PC-3 (cell line): Measurements from ENCODE around the gene AGO4. TPM values are rescaled to one million over a fixed set of nuclear protein-coding genes. Genes with fewer than 3 reads are reported as not detected.
"Not testable (repeated sequence)": the region's sequence is repeated elsewhere in the genome, so short reads cannot be mapped to it uniquely, and the experiment has no call there.

ENCODE experiments used
- ATAC-seq: fragments of 200-7000 bp; cut with Tn5 transposase; 2 replicates; pipeline ENCODE4 v1.9.1; 2020; ENCODE audit warnings: mild to moderate bottlenecking, moderate library complexity
- BruUV-seq: library from RNA; stranded (reverse); fragments of 400-500 nt; replicated peaks from 2 replicates; lab custom pipeline; 2021; lab: Mats Ljungman, UMichigan
- CTCF ChIA-PET: fragments of 300-600 bp; sonication (Branson Sonifier 250); formaldehyde crosslinking; loops from one replicate; lab custom pipeline; 2022; ENCODE audit warnings: antibody characterized with exemption; lab: Charles Lee
- POLR2A ChIA-PET: fragments of 300-600 bp; sonication (Branson Sonifier 250); formaldehyde crosslinking; loops from one replicate; lab custom pipeline; 2022; ENCODE audit warnings: antibody characterized with exemption; ENCODE audit not compliant: unreplicated experiment; lab: Charles Lee
- DNase-seq: peaks from one replicate; pipeline ENCODE4 v3.0.0-alpha.2; 2015
- H2AFZ ChIP-seq: fragments of 300-600 bp; sonication (generic); 2 replicates; pipeline ENCODE4 v1.6.0; 2016; ENCODE audit warnings: antibody characterized with exemption, low read length
- H3F3A ChIP-seq: fragments of 300-600 bp; sonication (generic); one replicate; pipeline ENCODE4 v1.6.0; 2017; ENCODE audit warnings: antibody characterized with exemption, low read length, control low read depth, mild to moderate bottlenecking; ENCODE audit not compliant: unreplicated experiment
- H3K27ac ChIP-seq: fragments of 300-600 bp; sonication (generic); 2 replicates; pipeline ENCODE4 v1.5.1; 2016; ENCODE audit warnings: mild to moderate bottlenecking, low read length
- H3K27me3 ChIP-seq: fragments of 300-600 bp; sonication (generic); 2 replicates; pipeline ENCODE4 v1.6.1; 2016; ENCODE audit warnings: low read length, mixed read lengths
- H3K36me3 ChIP-seq: fragments of 300-600 bp; sonication (generic); 2 replicates; pipeline ENCODE4 v1.6.1; 2016; ENCODE audit warnings: low read depth, mixed run types, low read length, mixed read lengths
- H3K4me1 ChIP-seq: fragments of 300-600 bp; sonication (generic); 2 replicates; pipeline ENCODE4 v1.5.1; 2016; ENCODE audit warnings: low read length; ENCODE audit not compliant: insufficient read depth
- H3K4me2 ChIP-seq: fragments of 300-600 bp; sonication (generic); 2 replicates; pipeline ENCODE4 v1.6.0; 2016; ENCODE audit warnings: low read length
- H3K4me3 ChIP-seq: fragments of 300-600 bp; sonication (generic); 2 replicates; pipeline ENCODE4 v1.5.1; 2016; ENCODE audit warnings: mild to moderate bottlenecking, low read length, mixed read lengths
- H3K79me2 ChIP-seq: fragments of 300-600 bp; sonication (generic); 2 replicates; pipeline ENCODE4 v1.6.1; 2017; ENCODE audit warnings: low read length, mixed read lengths
- H3K9ac ChIP-seq: fragments of 300-600 bp; sonication (generic); 2 replicates; pipeline ENCODE4 v1.6.0; 2016; ENCODE audit warnings: mild to moderate bottlenecking, low read length
- H3K9me2 ChIP-seq: fragments of 300-600 bp; sonication (generic); replicated peaks from 2 replicates; pipeline ENCODE4 v1.6.1; 2016; ENCODE audit warnings: mixed run types, low read length, mixed read lengths
- H3K9me3 ChIP-seq: fragments of 300-600 bp; sonication (generic); 2 replicates; pipeline ENCODE4 v1.6.1; 2016; ENCODE audit warnings: low read length, mixed read lengths
- H4K20me1 ChIP-seq: fragments of 300-600 bp; sonication (generic); 2 replicates; pipeline ENCODE4 v1.6.1; 2016; ENCODE audit warnings: low read length, mixed read lengths
- CTCF ChIP-seq: fragments of 300-600 bp; sonication (generic); conservative IDR thresholded peaks from 2 replicates; pipeline ENCODE4 v1.5.1; 2017; ENCODE audit warnings: antibody characterized with exemption, low read depth, mild to moderate bottlenecking, low read length
- EZH2 ChIP-seq: fragments of 300-600 bp; sonication (generic); IDR thresholded peaks from one replicate; pipeline ENCODE4 v1.6.1; 2017; ENCODE audit warnings: antibody characterized with exemption, mild to moderate bottlenecking, low read length; ENCODE audit not compliant: unreplicated experiment
- EZH2phosphoT487 ChIP-seq: fragments of 300-600 bp; sonication (generic); IDR thresholded peaks from 2 replicates; pipeline ENCODE4 v1.6.1; 2018; ENCODE audit warnings: mild to moderate bottlenecking, antibody characterized with exemption, low read length, borderline replicate concordance
- intact Hi-C: fragments of 100-400 bp; cut with micrococcal nuclease; formaldehyde crosslinking; loops from 2 replicates; pipeline ENCODE4 v1.9.0; 2023
- total RNA-seq: library from RNA; depleted of rRNA; stranded (reverse); fragments of >200 nt; gene quantifications from 2 replicates; pipeline ENCODE4 v1.2.3, GENCODE V29; 2014

Gene AGO4
- total RNA-seq, 1 experiment from 2014 or later = 5.9 TPM

- DNase-seq = no peak
- Histone ChIP-seq H2AFZ (no peak overlapping the region), H3K36me3 (peaks cover 7% of the 10 kb centered on the region; the same call in 1 of the 2 replicates), H3K9me2 (no peaks in the 10 kb centered on the region), H3K9ac (no peak overlapping the region), H3K9me3 (no peaks in the 10 kb centered on the region), H3K4me2 (no peak overlapping the region), H4K20me1 (no peaks in the 10 kb centered on the region), H3K4me1 (peaks cover 8% of the 10 kb centered on the region; the same call in 1 of the 2 replicates), H3K27ac (no peak overlapping the region), H3K27me3 (no peaks in the 10 kb centered on the region), H3K79me2 (peaks cover 45% of the 10 kb centered on the region), H3F3A (no peaks in the 10 kb centered on the region), H3K4me3 (no peak overlapping the region)
- no TSS peak for BruUV-seq
- ChIA-PET POLR2A (no interaction called here), CTCF (no interaction called here)
- intact Hi-C loops = no loop called here
- TF ChIP-seq CTCF (no peak), EZH2 (no peak), EZH2phosphoT487 (no peak)
- ATAC-seq = no peak
Observed at GRCh38 chr1:35887508-35887907, 79.7 kb downstream of the AGO4 start.

- ChIA-PET POLR2A (no interaction called here), CTCF (no interaction called here)
- no peak for DNase-seq
- Histone ChIP-seq H3K79me2 (peaks cover 44% of the 10 kb centered on the region), H4K20me1 (no peaks in the 10 kb centered on the region), H2AFZ (no peak overlapping the region), H3K9ac (no peak overlapping the region), H3K9me3 (no peaks in the 10 kb centered on the region), H3K27me3 (no peaks in the 10 kb centered on the region), H3K4me3 (no peak overlapping the region), H3F3A (no peaks in the 10 kb centered on the region), H3K4me1 (peaks cover 8% of the 10 kb centered on the region; the same call in 1 of the 2 replicates), H3K27ac (no peak overlapping the region), H3K9me2 (no peaks in the 10 kb centered on the region), H3K36me3 (peaks cover 14% of the 10 kb centered on the region), H3K4me2 (no peak overlapping the region)
- no peak for ATAC-seq
- intact Hi-C loops = no loop called here
- no peak for TF ChIP-seq EZH2
- TF ChIP-seq EZH2phosphoT487 = no peak
- TF ChIP-seq CTCF = no peak
- BruUV-seq = no TSS peak
Observed at GRCh38 chr1:35888255-35888654, 80.4 kb downstream of the AGO4 start.

- DNase-seq, H3K4me1 ChIP-seq, H3K4me3 ChIP-seq, intact Hi-C loops, H3K4me2 ChIP-seq, H4K20me1 ChIP-seq, H3K27ac ChIP-seq, H3K9me3 ChIP-seq, BruUV-seq, H3K9me2 ChIP-seq, H3F3A ChIP-seq, H2AFZ ChIP-seq, CTCF ChIA-PET, H3K9ac ChIP-seq, H3K27me3 ChIP-seq, ATAC-seq, POLR2A ChIA-PET: not testable (repeated sequence)
- H3K36me3 ChIP-seq = peaks cover 15% of the 10 kb centered on the region
- H3K79me2 ChIP-seq = peaks cover 36% of the 10 kb centered on the region
Observed at GRCh38 chr1:35888981-35889380, 81.2 kb downstream of the AGO4 start.
